ENCODE data around the gene YBEY.

DNA sequence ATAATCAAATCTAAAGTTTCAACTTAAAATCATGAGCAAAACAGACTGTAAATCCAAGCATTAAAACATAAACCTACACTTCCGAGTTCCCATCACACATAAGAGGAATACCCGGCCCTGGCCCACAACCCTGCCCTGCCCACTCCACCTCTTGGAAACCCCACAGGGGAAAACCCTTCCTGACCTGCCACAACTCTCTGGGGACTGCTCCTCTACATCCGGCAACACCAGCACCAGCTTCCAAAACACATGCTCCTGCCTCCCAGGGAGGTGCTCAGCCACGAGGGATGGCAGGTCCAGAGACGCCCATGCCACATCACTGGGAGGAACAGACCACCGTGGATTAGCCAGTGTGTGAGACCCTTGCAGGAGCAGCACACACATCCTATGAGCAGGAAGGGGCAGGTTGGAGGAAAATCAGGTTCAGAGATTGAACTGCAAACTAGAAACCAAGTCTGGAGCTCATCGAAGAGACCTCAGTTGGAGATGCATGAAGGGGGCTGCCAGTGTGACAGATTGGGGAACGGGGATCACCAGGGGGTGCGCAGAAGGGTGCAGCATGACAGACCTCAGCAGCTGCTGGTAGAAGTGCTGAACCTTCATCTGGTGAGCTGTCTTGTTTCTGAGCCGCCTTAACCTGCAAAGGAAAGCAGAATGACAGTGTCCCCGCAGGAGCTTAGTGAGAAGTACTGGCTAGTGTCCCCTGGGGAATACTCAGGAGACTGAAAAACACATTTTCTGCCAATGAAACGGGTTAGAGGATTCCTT lies 31.8 kb upstream of the YBEY start:
- TF ChIP-seq, protein P1, sequence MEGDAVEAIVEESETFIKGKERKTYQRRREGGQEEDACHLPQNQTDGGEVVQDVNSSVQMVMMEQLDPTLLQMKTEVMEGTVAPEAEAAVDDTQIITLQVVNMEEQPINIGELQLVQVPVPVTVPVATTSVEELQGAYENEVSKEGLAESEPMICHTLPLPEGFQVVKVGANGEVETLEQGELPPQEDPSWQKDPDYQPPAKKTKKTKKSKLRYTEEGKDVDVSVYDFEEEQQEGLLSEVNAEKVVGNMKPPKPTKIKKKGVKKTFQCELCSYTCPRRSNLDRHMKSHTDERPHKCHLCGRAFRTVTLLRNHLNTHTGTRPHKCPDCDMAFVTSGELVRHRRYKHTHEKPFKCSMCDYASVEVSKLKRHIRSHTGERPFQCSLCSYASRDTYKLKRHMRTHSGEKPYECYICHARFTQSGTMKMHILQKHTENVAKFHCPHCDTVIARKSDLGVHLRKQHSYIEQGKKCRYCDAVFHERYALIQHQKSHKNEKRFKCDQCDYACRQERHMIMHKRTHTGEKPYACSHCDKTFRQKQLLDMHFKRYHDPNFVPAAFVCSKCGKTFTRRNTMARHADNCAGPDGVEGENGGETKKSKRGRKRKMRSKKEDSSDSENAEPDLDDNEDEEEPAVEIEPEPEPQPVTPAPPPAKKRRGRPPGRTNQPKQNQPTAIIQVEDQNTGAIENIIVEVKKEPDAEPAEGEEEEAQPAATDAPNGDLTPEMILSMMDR (IDR thresholded peaks at IDR 0.05), result no peak
- TF ChIP-seq POLR2A (IDR thresholded peaks at IDR 0.05; ENCODE audit: low read depth) (no peak), POLR2AphosphoS5 (IDR thresholded peaks at IDR 0.05) (no peak)

Data from esophagus muscularis mucosa (tissue), 3 donors.